Activated T-helper 2 cell treated with anti-CD3 and anti-CD28 coated beads, Interferon-gamma antibody, Interleukin-2, Interleukin-4, amounts not matched to agents 10 μg/mL and 5 μg/mL and 100 μg/mL, durations not matched to agents 14 hours and 24 hours and 36 hours (primary cell): ENCODE measurements around the gene SRGAP3. TPM values are rescaled to one million over a fixed set of nuclear protein-coding genes. Genes with fewer than 3 reads are reported as not detected.
"Not testable (repeated sequence)": the region's sequence is repeated elsewhere in the genome, so short reads cannot be mapped to it uniquely, and the experiment has no call there.

Experiments used
- DNase-seq: peaks from one replicate; pipeline ENCODE4 v3.0.0; 2021; ENCODE audit warnings: low spot score
- H3K27ac Mint-ChIP-seq: one replicate; pipeline ENCODE4 v1.8.0; 2021; ENCODE audit warnings: mixed read lengths
- H3K27me3 Mint-ChIP-seq: one replicate; pipeline ENCODE4 v1.8.0; 2021; ENCODE audit warnings: low read depth, mixed read lengths
- H3K36me3 Mint-ChIP-seq: one replicate; pipeline ENCODE4 v1.8.0; 2021; ENCODE audit warnings: low read depth, mixed read lengths
- H3K4me1 Mint-ChIP-seq: one replicate; pipeline ENCODE4 v1.8.0; 2021; ENCODE audit warnings: low read depth, mixed read lengths
- H3K4me3 Mint-ChIP-seq: one replicate; pipeline ENCODE4 v1.8.0; 2021; ENCODE audit warnings: low read depth, mild to moderate bottlenecking, moderate library complexity, mixed read lengths
- H3K9me3 Mint-ChIP-seq: one replicate; pipeline ENCODE4 v1.8.0; 2021; ENCODE audit warnings: mixed read lengths
- intact Hi-C: fragments of 100-400 bp; cut with micrococcal nuclease; formaldehyde crosslinking; loops from one replicate; pipeline ENCODE4 v1.15.1; 2023
- total RNA-seq: library from RNA; stranded (reverse); gene quantifications from 2 replicates; pipeline ENCODE4 v1.2.3, GENCODE V29; 2022

The SRGAP3 gene
- 0.71 and 0.85 TPM in 2 replicates for total RNA-seq

DNA sequence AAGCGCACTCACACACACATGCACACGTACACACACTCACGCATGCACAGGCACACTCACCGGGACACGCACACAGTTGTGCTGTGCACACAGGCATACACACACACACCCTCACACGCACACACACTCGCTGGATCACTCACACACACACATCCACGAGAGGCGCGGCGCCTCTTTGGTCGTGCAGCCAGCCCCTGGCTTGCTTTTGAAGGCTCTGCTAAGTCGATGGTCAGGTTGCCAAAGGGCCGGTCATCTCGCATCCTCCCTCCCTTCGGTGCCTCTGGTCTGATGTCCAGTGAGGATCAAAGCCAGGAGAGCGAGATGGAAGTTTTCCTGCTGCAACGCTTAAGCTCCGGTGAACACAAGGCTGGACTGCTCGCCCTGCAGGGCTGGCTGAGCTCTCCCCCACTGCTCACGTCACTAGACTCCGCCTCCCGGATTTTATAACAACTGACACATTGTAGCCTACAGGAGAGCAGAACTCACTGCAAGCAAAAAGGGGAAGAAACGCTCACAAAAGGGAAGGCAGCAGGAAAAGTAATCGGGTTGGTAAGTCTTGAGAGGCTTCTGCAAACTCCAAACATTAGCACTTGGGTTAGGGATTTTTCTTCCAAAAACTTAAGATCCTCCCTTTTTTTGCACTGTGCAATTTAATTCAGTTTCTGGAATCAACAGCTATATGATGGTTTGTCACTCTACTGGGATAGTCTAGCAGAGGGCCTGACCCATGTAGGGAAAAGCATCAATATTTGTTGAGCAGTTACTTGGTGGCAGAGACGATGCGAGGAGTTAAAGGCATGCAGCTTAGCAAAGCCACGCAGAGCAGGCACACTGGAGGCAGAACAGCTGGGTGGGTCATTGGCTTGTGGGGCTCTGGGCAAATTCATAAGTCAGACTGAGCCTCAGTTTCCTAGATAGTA is at the start of gene SRGAP3:
Gene SRGAP3, minus strand, starts transcription at position 374 of the 920 bp plus-strand sequence. CDS start 695 bp downstream, outside the sequence.
- Mint-ChIP-seq H3K9me3 (no peaks in the 10 kb centered on the region), H3K4me1 (peaks cover 25% of the 10 kb centered on the region), H3K4me3 (peak within 1 kb of the TSS; percentile 85), H3K27ac (no peak within 1 kb of the TSS), H3K36me3 (no peaks in the 10 kb centered on the region), H3K27me3 (peaks cover 13% of the 10 kb centered on the region)
- intact Hi-C loops = loop anchor here (1.0 to 2.0 kb wide), 2 partner anchors 25 to 81 kb away; no protein-coding TSS in a partner anchor
- peak; percentile 79 for DNase-seq

DNA sequence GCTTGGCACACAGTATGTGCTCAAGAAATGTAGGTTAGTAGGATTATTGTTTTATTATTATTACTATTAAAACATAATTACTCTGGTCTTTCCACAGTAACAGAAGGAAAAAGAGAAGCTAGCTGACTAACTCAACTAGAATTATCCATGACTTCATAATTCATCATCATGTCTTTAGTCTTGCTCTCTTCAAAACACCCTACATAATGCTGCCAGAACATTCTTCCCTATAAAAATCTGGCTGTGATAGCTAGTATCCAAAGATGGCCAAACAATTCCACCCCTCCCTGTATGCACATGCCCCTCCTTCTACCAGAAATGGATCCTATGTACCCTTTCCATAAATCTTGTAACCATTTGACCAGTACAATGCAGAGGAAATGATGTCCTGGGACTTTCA is 48.8 kb upstream of the SRGAP3 start:
- no peak overlapping the region for H3K4me3 Mint-ChIP-seq
- H3K27ac Mint-ChIP-seq = no peak overlapping the region
- H3K9me3 Mint-ChIP-seq = no peaks in the 10 kb centered on the region
- intact Hi-C loops = no loop called here
- peaks cover 13% of the 10 kb centered on the region for H3K4me1 Mint-ChIP-seq
- H3K36me3 Mint-ChIP-seq = no peaks in the 10 kb centered on the region
- H3K27me3 Mint-ChIP-seq = peaks cover 14% of the 10 kb centered on the region
- no peak for DNase-seq

DNA sequence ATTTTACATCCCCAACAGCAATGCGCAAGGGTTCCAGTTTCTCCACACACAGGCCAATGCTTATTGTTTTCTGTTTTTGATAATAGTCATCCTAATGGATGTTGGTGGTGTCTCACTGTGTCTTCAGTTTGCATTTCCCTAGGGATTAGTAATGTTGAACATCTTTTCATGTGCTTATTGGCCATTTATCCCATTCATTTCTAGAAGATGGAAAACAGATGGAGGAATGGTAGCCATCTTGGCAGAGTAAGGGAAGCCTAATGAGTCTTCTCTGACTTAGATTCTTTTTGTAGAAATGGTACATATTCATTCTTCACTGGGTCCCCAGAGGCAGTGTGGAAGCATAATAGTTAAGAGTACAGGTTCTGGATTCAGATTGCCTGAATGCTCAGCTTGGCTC is 46.8 kb upstream of the SRGAP3 start:
- no peaks in the 10 kb centered on the region for H3K36me3 Mint-ChIP-seq
- intact Hi-C loops = no loop called here
- H3K4me1 Mint-ChIP-seq = peaks cover 1% of the 10 kb centered on the region
- H3K27me3 Mint-ChIP-seq = peaks cover 16% of the 10 kb centered on the region
- no peaks in the 10 kb centered on the region for H3K9me3 Mint-ChIP-seq
- no peak overlapping the region for H3K27ac Mint-ChIP-seq
- H3K4me3 Mint-ChIP-seq = no peak overlapping the region
- no peak for DNase-seq

DNA sequence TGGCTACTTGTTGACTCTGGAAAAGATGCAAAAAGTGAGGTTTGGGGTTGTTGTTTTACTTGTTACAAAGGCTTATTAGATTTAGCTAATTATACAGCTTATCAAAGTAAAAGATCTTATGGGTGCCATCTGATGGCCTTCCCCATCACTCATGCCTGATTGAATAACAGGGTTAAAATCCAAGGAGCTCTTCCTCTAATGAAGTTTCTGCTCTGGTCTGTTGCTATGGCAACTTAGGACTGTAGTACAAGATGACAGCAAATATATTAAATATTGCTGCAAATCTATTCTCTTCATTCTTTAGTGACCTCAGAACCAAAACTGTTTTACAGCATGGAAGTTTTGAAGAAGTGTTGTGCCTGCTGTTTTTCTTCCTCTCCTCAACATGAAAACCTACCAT is 45.6 kb upstream of the SRGAP3 start:
- H3K27ac Mint-ChIP-seq = no peak overlapping the region
- no peaks in the 10 kb centered on the region for H3K9me3 Mint-ChIP-seq
- intact Hi-C loops = no loop called here
- no peaks in the 10 kb centered on the region for H3K36me3 Mint-ChIP-seq
- H3K4me1 Mint-ChIP-seq = no peaks in the 10 kb centered on the region
- H3K27me3 Mint-ChIP-seq = peaks cover 16% of the 10 kb centered on the region
- DNase-seq = no peak
- no peak overlapping the region for H3K4me3 Mint-ChIP-seq

DNA sequence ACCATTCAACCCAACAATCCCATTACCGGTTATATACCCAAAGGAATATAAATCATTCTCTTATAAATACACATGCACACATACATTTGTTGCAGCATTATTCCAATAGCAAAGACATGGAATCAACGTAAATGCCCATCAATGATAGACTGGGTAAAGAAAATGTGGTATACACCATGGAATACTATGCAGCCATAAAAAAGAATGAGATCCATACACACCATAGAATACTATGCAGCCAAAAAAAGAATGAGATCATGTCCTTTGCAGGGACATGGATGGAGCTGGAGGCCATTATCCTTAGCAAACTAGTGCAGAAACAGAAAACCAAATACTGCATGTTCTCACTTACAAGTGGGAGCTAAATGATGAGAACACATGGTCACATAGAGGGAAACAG is 44.5 kb upstream of the SRGAP3 start:
- intact Hi-C loops, H3K4me1 Mint-ChIP-seq, H3K9me3 Mint-ChIP-seq, H3K27ac Mint-ChIP-seq, DNase-seq, H3K36me3 Mint-ChIP-seq, H3K4me3 Mint-ChIP-seq: not testable (repeated sequence)
- peaks cover 16% of the 10 kb centered on the region for H3K27me3 Mint-ChIP-seq

DNA sequence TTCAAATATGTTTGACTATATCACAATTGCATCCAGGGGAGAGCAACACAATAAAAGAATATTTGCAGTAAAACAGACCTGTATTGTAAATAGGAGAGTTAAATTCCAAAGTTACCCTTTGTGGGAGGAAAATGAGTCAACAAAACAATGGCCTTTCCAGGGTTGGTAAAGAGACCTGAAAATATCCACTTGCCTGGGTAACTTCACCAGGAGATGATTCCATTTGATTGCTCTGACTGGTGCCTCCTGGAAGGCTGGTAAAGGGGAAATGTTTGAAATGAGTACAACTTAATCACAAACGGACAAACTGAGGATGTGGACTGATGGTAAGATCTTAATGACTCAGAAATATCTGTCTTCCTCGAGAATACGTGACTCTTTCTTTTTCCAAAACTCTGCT is 43.6 kb upstream of the SRGAP3 start:
- intact Hi-C loops = no loop called here
- no peak overlapping the region for H3K27ac Mint-ChIP-seq
- H3K4me1 Mint-ChIP-seq = no peaks in the 10 kb centered on the region
- no peak overlapping the region for H3K4me3 Mint-ChIP-seq
- no peak for DNase-seq
- H3K9me3 Mint-ChIP-seq = no peaks in the 10 kb centered on the region
- no peaks in the 10 kb centered on the region for H3K36me3 Mint-ChIP-seq
- H3K27me3 Mint-ChIP-seq = peaks cover 16% of the 10 kb centered on the region

DNA sequence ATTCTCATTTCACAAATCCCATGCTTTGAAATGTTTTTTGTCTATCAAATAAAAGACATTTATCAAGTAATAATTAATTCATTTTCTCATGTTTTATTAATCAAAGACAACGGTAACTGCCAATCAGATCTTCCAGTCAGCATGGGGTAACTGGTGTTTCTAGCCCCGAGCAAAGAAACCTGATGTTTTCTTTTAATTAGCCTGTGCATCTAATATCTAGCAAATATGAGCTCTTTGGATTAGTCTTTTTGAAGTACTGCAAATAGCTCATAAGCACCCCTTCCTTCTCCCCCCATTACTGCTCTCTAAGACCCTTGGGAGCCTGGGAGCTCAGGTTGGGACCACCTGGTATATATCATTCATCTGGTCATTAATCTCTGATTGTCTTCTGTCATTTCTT is 43.1 kb upstream of the SRGAP3 start:
- Mint-ChIP-seq H3K9me3 (no peaks in the 10 kb centered on the region), H3K27me3 (peaks cover 16% of the 10 kb centered on the region)

DNA sequence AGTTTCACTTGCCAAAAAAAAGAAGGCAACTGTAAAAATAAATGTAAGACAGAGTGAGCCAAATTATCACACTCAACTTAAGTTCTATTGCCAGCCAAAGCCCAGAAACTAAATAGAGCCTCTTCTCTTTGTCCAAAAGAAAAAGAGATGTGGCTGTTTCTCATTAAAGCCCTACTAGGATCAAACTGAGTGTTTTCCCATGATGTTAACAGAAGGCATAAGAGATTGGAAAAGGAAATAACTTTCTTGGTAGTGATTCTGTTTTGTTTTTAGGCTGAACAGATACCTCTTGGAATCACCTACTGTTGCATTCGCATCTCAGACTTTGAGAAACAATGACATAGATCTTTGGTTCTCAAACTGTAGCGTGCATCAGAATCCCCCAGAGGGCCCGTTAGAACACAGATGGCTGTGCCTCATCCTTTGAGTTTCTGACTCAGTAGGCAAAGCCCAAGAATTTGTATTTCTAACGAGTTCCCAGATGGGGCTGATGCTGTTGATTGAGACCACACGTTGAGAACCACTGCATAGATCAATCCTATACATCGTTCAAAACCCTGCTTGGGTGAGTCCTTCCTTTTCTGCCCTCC is 42.5 kb upstream of the SRGAP3 start:
- no peak for DNase-seq
- no peak overlapping the region for H3K4me3 Mint-ChIP-seq
- no peaks in the 10 kb centered on the region for H3K4me1 Mint-ChIP-seq
- H3K36me3 Mint-ChIP-seq = no peaks in the 10 kb centered on the region
- intact Hi-C loops = no loop called here
- no peak overlapping the region for H3K27ac Mint-ChIP-seq
- no peaks in the 10 kb centered on the region for H3K9me3 Mint-ChIP-seq
- H3K27me3 Mint-ChIP-seq = peaks cover 16% of the 10 kb centered on the region

More for the DNA sequence above, 43.1 kb upstream of the SRGAP3 start:
- Mint-ChIP-seq H3K4me1 (no peaks in the 10 kb centered on the region), H3K4me3 (no peak overlapping the region), H3K36me3 (no peaks in the 10 kb centered on the region), H3K27ac (no peak overlapping the region)
- intact Hi-C loops = no loop called here
- no peak for DNase-seq

DNA sequence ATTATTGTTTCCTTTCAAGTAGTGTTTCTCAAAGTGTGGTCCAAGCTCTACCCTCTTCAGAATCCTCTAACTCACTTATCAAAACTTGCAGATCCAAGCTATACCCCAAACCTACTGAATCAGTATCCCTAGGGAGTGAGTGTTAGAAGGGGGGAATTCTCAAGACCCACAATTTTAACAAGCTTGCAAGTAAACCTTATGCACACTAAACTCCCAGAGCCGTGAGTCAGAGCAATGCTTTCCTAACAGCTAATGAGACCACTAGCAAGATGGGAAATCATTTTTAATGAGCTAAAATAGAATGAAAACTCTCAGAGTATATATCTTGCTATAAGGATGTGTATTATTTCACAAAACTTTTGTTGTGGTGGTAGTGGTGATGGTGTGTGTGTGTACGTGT is 41.1 kb upstream of the SRGAP3 start:
- H3K4me1 Mint-ChIP-seq = no peaks in the 10 kb centered on the region
- H3K9me3 Mint-ChIP-seq = no peaks in the 10 kb centered on the region
- peaks cover 16% of the 10 kb centered on the region for H3K27me3 Mint-ChIP-seq
- intact Hi-C loops = no loop called here
- no peak overlapping the region for H3K4me3 Mint-ChIP-seq
- DNase-seq = no peak
- no peak overlapping the region for H3K27ac Mint-ChIP-seq
- H3K36me3 Mint-ChIP-seq = no peaks in the 10 kb centered on the region

DNA sequence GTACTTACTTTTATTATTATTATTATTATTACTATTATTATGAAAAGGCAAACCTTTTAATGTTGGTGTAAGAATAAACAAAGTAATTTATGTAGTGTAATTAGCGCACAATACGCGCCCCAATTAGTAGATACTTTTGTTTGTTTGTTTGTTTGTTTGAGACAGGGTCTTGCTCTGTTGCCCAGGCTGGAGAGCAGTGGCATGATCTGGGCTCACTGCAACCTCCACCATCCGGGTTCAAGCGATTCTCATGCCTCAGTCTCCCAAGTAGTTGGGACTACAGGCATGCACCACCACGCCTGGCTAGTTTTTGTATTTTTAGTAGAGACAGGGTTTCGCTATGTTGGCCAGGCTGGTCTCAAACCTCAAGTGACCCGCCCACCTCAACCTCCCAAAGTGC is 32.1 kb upstream of the SRGAP3 start:
- H3K4me1 Mint-ChIP-seq, H3K27ac Mint-ChIP-seq, H3K9me3 Mint-ChIP-seq, intact Hi-C loops, H3K27me3 Mint-ChIP-seq, DNase-seq, H3K4me3 Mint-ChIP-seq, H3K36me3 Mint-ChIP-seq: not testable (repeated sequence)

DNA sequence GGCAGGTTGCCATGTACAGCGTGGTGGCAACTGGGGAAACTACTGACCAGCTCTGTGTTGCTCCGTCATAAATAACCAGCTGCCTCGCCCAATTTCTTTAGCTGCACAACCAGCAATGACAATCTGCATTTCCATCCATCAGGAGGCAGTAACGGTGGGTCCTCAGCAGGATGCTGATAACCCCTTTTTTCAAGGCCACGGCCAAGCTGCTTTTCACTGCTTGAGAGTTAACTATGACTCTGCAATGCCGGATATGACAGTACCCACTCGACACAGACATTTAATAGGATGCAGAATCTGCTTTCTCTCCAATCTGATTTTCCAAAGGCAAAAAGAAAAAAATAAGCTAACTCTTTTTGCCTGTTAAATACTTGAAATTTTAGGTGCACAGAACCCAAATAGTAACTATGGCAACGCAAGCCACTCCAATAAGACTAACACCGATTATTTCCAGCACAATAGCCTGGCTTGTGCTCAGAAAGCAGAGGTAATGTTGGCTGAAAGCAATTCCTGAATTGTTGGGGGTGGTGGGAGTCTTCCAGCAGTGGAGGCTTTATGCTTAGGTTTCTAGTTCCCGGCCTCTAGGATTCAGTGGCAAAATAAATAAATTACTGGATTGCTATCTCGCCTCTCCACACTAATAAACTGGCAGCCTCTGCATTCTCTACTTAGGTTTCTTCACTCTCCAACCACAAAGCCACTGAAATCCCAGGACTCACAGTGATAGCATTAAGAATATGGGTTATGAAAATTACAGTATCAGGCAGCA is 31.2 kb upstream of the SRGAP3 start:
- intact Hi-C loops = no loop called here
- no peaks in the 10 kb centered on the region for H3K4me1 Mint-ChIP-seq
- H3K27ac Mint-ChIP-seq = no peak overlapping the region
- DNase-seq = no peak
- no peak overlapping the region for H3K4me3 Mint-ChIP-seq
- H3K9me3 Mint-ChIP-seq = no peaks in the 10 kb centered on the region
- no peaks in the 10 kb centered on the region for H3K36me3 Mint-ChIP-seq
- no peaks in the 10 kb centered on the region for H3K27me3 Mint-ChIP-seq

DNA sequence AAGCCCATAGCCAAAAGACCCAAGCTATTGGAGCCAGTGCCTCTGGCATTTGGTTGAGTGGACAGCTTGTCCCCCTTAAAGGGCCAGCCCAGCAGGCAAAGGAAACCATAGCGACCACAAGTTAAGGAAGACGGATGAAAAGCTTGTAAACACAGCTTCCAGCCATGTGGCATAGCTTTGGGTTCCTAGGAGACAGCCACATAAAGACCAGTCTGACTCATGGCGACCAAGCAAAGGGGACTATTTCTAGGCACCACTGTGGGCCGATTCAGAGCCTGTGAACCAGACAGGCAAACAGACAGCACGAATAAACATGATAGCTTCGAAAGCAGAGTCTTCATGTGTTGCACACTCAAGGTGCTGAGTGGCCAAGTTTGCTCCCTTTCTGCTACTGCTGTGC is 30.5 kb upstream of the SRGAP3 start:
- H3K4me1 Mint-ChIP-seq = no peaks in the 10 kb centered on the region
- H3K36me3 Mint-ChIP-seq = no peaks in the 10 kb centered on the region
- H3K9me3 Mint-ChIP-seq = peaks cover 4% of the 10 kb centered on the region
- DNase-seq = no peak
- no peak overlapping the region for H3K27ac Mint-ChIP-seq
- no peaks in the 10 kb centered on the region for H3K27me3 Mint-ChIP-seq
- intact Hi-C loops = no loop called here
- H3K4me3 Mint-ChIP-seq = no peak overlapping the region

DNA sequence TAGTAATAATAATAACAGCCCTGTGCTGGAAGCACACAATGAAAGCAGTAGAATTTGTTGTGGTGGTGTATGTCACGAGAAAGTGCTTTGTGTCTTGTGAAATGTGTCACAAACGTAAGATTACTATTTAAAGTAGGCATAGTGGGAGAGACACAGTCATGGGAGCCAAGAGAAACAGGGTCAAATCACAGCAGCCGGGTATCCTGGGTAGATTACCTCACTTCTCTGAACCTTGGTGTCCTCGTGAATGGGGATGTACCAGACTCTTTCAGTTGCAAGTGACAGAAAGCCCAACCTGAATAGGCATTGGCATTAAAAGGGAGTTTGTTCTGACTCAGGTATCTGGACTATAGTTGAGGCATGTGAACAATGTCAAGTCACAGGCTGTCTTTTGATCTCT is 29.1 kb upstream of the SRGAP3 start:
- H3K27me3 Mint-ChIP-seq = no peaks in the 10 kb centered on the region
- no peak for DNase-seq
- H3K36me3 Mint-ChIP-seq = no peaks in the 10 kb centered on the region
- H3K27ac Mint-ChIP-seq = no peak overlapping the region
- peaks cover 5% of the 10 kb centered on the region for H3K9me3 Mint-ChIP-seq
- no peaks in the 10 kb centered on the region for H3K4me1 Mint-ChIP-seq
- intact Hi-C loops = no loop called here
- no peak overlapping the region for H3K4me3 Mint-ChIP-seq
